Fibroblast of skin of right biceps (primary cell): ENCODE results near the gene TTBK2.
"Not testable (repeated sequence)": the region's sequence is repeated elsewhere in the genome, so short reads cannot be mapped to it uniquely, and the experiment has no call there.

Source experiments
- DNase-seq: peaks from one replicate; pipeline ENCODE4 v3.0.0-alpha.2; 2013

The TTBK2 gene

GRCh38 chr15:42920519-42921341 is at the start of gene TTBK2:
TTBK2 (minus strand) TSS chr15:42920778; CDS start chr15:42878617, 42,161 bp downstream.
- peak; percentile 99 for DNase-seq

GRCh38 chr15:42964476-42964875 is 43.9 kb upstream of the TTBK2 start:
- DNase-seq = no peak

- DNase-seq = peak; percentile 85
Measured at GRCh38 chr15:42955518-42955917, 34.9 kb upstream of the TTBK2 start.

- DNase-seq = no peak
Measured at GRCh38 chr15:42954291-42954690, 33.7 kb upstream of the TTBK2 start.

- DNase-seq = not testable (repeated sequence)
Measured at GRCh38 chr15:42948898-42949297, 28.3 kb upstream of the TTBK2 start.

- DNase-seq = no peak
Measured at GRCh38 chr15:42940527-42940926, 19.9 kb upstream of the TTBK2 start.

GRCh38 chr15:42939841-42940240 is 19.3 kb upstream of the TTBK2 start:
- DNase-seq = no peak

- DNase-seq = no peak
Measured at GRCh38 chr15:42937143-42937542, 16.6 kb upstream of the TTBK2 start.

- DNase-seq = no peak
Measured at GRCh38 chr15:42933886-42934667, 13.5 kb upstream of the TTBK2 start.

GRCh38 chr15:42932833-42933515 is 12.4 kb upstream of the TTBK2 start:
- no peak for DNase-seq

- no peak for DNase-seq
Measured at GRCh38 chr15:42931702-42932486, 11.3 kb upstream of the TTBK2 start.

- no peak for DNase-seq
Measured at GRCh38 chr15:42929306-42929848, 8.8 kb upstream of the TTBK2 start.

GRCh38 chr15:42921342-42921731 is 759 bp upstream of the TTBK2 start:
- DNase-seq = peak; percentile 26

GRCh38 chr15:42919799-42920518 is 619 bp downstream of the TTBK2 start:
- peak; percentile 34 for DNase-seq

GRCh38 chr15:42919308-42919707 is 1.3 kb downstream of the TTBK2 start:
- DNase-seq = no peak

- no peak for DNase-seq
Measured at GRCh38 chr15:42918047-42918446, 2.5 kb downstream of the TTBK2 start.

GRCh38 chr15:42915654-42916315 is 4.8 kb downstream of the TTBK2 start:
- DNase-seq = no peak

GRCh38 chr15:42914728-42915497 is 5.7 kb downstream of the TTBK2 start:
- no peak for DNase-seq

- DNase-seq = peak; percentile 68
Measured at GRCh38 chr15:42911058-42911592, 9.5 kb downstream of the TTBK2 start.

GRCh38 chr15:42908538-42908937 is 12.0 kb downstream of the TTBK2 start:
- DNase-seq = no peak
